A673 (cell line): ENCODE results near the gene CRYGN.

Experiments used
- CTCF ChIP-seq: fragments of 300-800, 200-600 bp; sonication (generic); conservative IDR thresholded peaks from 2 replicates; pipeline ENCODE4 v1.5.1; 2017; ENCODE audit warnings: low read depth, mild to moderate bottlenecking, antibody characterized with exemption, low read length, moderate library complexity, mixed read lengths
- EZH2 ChIP-seq: fragments of 200-600 bp; sonication (generic); IDR thresholded peaks from 2 replicates; pipeline ENCODE4 v1.6.1; 2017; ENCODE audit warnings: borderline replicate concordance, low read depth, mild to moderate bottlenecking, mixed read lengths, antibody characterized with exemption, low read length; ENCODE audit not compliant: poor library complexity, severe bottlenecking

DNA sequence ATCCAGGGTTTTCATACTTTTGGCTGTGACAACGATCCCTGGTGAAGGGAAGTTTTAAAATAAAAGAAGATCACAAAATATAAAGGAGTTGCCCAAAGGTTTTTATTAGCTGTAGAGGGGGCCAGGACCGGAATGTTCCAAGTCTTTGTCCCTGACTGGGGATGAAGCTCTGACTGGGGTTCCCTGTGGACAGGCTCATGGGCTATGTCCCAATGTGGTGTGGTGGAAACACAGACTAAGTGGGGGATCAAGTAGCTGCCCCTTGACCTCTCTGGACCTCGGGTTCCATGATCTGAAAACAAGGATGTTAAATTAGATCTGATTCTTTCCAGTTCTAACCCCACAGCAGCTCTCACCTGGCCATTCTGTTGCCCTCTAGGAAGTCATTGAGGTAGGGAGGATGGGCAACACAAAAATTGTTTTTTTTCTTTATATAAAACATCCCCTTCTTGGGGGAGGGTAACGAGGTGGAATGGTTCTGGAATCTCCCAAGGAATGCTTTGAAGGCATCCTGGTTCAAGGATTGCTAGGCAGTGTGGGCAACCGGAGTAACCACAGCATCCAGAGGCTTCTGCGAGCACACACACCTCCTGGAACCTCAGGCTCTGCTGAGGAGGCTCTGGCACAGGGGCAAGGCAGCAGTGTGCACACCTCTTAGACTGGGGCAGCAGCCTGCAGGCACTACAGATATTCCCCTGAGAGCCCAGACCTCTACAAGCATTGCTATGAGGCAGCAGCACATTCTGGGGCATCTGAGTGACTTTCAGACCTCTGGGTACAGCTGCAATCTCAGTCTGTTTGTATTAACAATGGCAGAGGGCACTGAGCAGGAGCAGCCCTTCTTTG is 21.4 kb upstream of the CRYGN start:
- no peak for TF ChIP-seq CTCF
- no peak for TF ChIP-seq EZH2
